B cell (primary cell): ENCODE measurements around the gene PRRG4. TPM values are rescaled to one million over a fixed set of nuclear protein-coding genes. Genes with fewer than 3 reads are reported as not detected.

Source experiments
- ATAC-seq: fragments of 200-7000 bp; cut with Tn5 transposase; one replicate; pipeline ENCODE4 v1.10.0; 2021; ENCODE audit warnings: low read depth, mild to moderate bottlenecking, moderate number of reproducible peaks, moderate library complexity
- CTCF ChIA-PET: fragments of 350-600 bp; sonication (Branson Sonifier 250); formaldehyde crosslinking; loops from one replicate; lab custom pipeline; 2021; ENCODE audit warnings: antibody characterized with exemption, inconsistent platforms; lab: Charles Lee
- POLR2A ChIA-PET: fragments of 350-600 bp; sonication (Branson Sonifier 250); formaldehyde crosslinking; loops from one replicate; lab custom pipeline; 2021; ENCODE audit warnings: antibody characterized with exemption; lab: Charles Lee
- DNase-seq: peaks from one replicate; pipeline ENCODE4 v3.0.0; 2013
- H2AFZ ChIP-seq: 2 replicates; pipeline ENCODE4 v1.6.1; 2012; ENCODE audit warnings: mild to moderate bottlenecking, low read depth, low read length; ENCODE audit not compliant: insufficient read depth, poor library complexity, severe bottlenecking
- H3K27ac ChIP-seq, 2 donors: 1 replicate in 1 of 2; 2 replicates in 1 of 2; pipeline ENCODE4 v1.5.1; 2012 to 2013; ENCODE audit warnings: low read length in 2 of 2, mild to moderate bottlenecking in 2 of 2, moderate library complexity in 1 of 2
- H3K27me3 ChIP-seq, 4 experiments: fragments of 200-600 bp in 1 of 4; sonication (generic) in 1 of 4; replicated peaks in 1 of 4; 1 replicate in 2 of 4; 2 replicates in 2 of 4; pipeline versions ENCODE4 v1.6.1 to v1.7.0; 2013 to 2016; ENCODE audit warnings: low read length in 3 of 4, mild to moderate bottlenecking in 2 of 4, mixed read lengths in 1 of 4, moderate library complexity in 1 of 4; ENCODE audit not compliant: insufficient read depth in 4 of 4, control insufficient read depth in 3 of 4; ENCODE audit errors: control extremely low read depth in 1 of 4
- H3K36me3 ChIP-seq, 2 experiments: replicated peaks in 1 of 2; 1 replicate in 1 of 2; 2 replicates in 1 of 2; pipeline versions ENCODE4 v1.6.1 to v1.7.1; 2013; ENCODE audit warnings: low read length in 1 of 2; ENCODE audit not compliant: insufficient read depth in 2 of 2, control insufficient read depth in 1 of 2; ENCODE audit errors: control extremely low read depth in 1 of 2, extremely low read depth in 1 of 2
- H3K4me1 ChIP-seq, 2 donors: fragments of 200-600 bp in 1 of 2; sonication (generic) in 1 of 2; 1 replicate in 1 of 2; 2 replicates in 1 of 2; pipeline versions ENCODE4 v1.5.1 to v1.6.1; 2013 to 2017; ENCODE audit warnings: low read length in 2 of 2; ENCODE audit not compliant: control insufficient read depth in 2 of 2, insufficient read depth in 2 of 2
- H3K4me2 ChIP-seq: replicated peaks from 2 replicates; pipeline ENCODE3; 2012; ENCODE audit warnings: mild to moderate bottlenecking, low read depth, low read length; ENCODE audit not compliant: poor library complexity, severe bottlenecking
- H3K4me3 ChIP-seq, 5 experiments: fragments of 200-600 bp in 1 of 5; sonication (generic) in 1 of 5; 1 replicate in 3 of 5; 2 replicates in 2 of 5; pipeline versions ENCODE4 v1.5.1 to v1.7.0; 2011 to 2016; ENCODE audit warnings: low read length in 4 of 5, mild to moderate bottlenecking in 4 of 5, low read depth in 2 of 5, control low read depth in 1 of 5, moderate library complexity in 1 of 5; ENCODE audit not compliant: insufficient read depth in 1 of 5; ENCODE audit errors: control extremely low read depth in 1 of 5, extremely low read depth in 1 of 5
- H3K79me2 ChIP-seq: fragments of 200-600 bp; sonication (generic); one replicate; pipeline ENCODE4 v1.6.0; 2016; ENCODE audit warnings: low read length; ENCODE audit not compliant: control insufficient read depth, insufficient read depth
- H3K9ac ChIP-seq: fragments of 200-600 bp; sonication (generic); 2 replicates; pipeline ENCODE4 v1.6.1; 2017; ENCODE audit warnings: mild to moderate bottlenecking, low read length, moderate library complexity
- H3K9me3 ChIP-seq, 3 donors: one replicate each; pipeline versions ENCODE4 v1.6.1 to v1.7.1; 2013; ENCODE audit warnings: low read length in 2 of 3; ENCODE audit not compliant: control insufficient read depth in 2 of 3, insufficient read depth in 1 of 3; ENCODE audit errors: control extremely low read depth in 1 of 3
- H4K20me1 ChIP-seq: 2 replicates; pipeline ENCODE4 v1.6.0; 2012; ENCODE audit warnings: mild to moderate bottlenecking, low read length; ENCODE audit not compliant: insufficient read depth, control insufficient read depth, poor library complexity, severe bottlenecking
- H3K27ac Mint-ChIP-seq: one replicate; pipeline ENCODE4 v1.8.0; 2021; ENCODE audit warnings: mixed read lengths
- H3K27me3 Mint-ChIP-seq: one replicate; pipeline ENCODE4 v1.8.0; 2021; ENCODE audit warnings: mixed read lengths
- H3K4me1 Mint-ChIP-seq: one replicate; pipeline ENCODE4 v1.8.0; 2021; ENCODE audit warnings: mixed read lengths
- H3K4me3 Mint-ChIP-seq: one replicate; pipeline ENCODE4 v1.8.0; 2021; ENCODE audit warnings: mixed read lengths
- H3K9me3 Mint-ChIP-seq: one replicate; pipeline ENCODE4 v1.8.0; 2022; ENCODE audit warnings: mixed read lengths; ENCODE audit not compliant: insufficient read depth
- CTCF ChIP-seq: fragments of 200-600 bp; IDR thresholded peaks from one replicate; pipeline ENCODE4 v1.8.0; 2022; ENCODE audit warnings: antibody characterized with exemption, mild to moderate bottlenecking
- EZH2 ChIP-seq: IDR thresholded peaks from 2 replicates; pipeline ENCODE4 v1.6.1; 2012; ENCODE audit warnings: borderline replicate concordance, low read depth, mild to moderate bottlenecking, moderate library complexity, low read length; ENCODE audit not compliant: insufficient read depth, poor library complexity, severe bottlenecking
- WGBS: methylation state at CpG from one replicate; pipeline ENCODE4 v1.1.5; 2013; ENCODE audit warnings: missing lambda C conversion rate; ENCODE audit not compliant: insufficient coverage; 5-methylcytosine and 5-hydroxymethylcytosine counted together
- intact Hi-C: fragments of 100-400 bp; cut with micrococcal nuclease; formaldehyde crosslinking; loops from one replicate; pipeline ENCODE4 v1.10.0; 2022
- polyA plus RNA-seq: library from polyadenylated mRNA; depleted of rRNA; stranded (reverse); fragments of >200 nt; gene quantifications from 2 replicates; pipeline ENCODE4 v1.2.3, GENCODE V29; 2012
- total RNA-seq, 2 donors: library from RNA; stranded (reverse); fragments of 120-200 nt in 1 of 2; gene quantifications; 1 replicate in 1 of 2; 2 replicates in 1 of 2; pipeline versions ENCODE4 v1.2.3 to v1.2.4, GENCODE V29; 2013 to 2022

PRRG4 gene
- total and polyA plus RNA-seq, 2 donors (not counting 1 experiment from before 2014, with no cell fraction given): 0.07 TPM; not detected in 1

DNA sequence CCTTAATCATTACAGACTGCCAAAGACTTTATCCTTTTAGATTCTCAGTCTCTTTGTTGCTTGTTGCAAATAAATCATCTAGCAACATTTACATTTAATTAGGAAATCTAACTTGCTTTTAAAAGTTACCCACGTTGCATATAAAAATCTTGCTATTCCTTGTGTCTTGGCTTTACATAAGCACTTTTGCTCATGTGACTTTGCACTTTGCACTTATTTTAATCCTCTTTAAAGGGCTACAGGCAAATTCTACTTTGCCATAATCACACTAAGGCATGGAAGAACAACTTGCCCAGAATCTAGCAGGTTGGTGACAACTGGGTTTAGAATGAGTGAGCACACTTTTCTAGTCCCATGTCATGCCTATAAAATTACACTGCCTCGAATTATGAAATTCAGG lies 25.9 kb downstream of the PRRG4 start:
- CTCF ChIA-PET: no interaction called here
- Mint-ChIP-seq H3K9me3 (no peaks in the 10 kb centered on the region), H3K27ac (no peak overlapping the region), H3K27me3 (peaks cover 3% of the 10 kb centered on the region), H3K4me3 (no peak overlapping the region), H3K4me1 (no peaks in the 10 kb centered on the region)
- WGBS: 80% methylated on average over 1 of the region's 2 CpGs
- no peaks in the 10 kb centered on the region for H3K4me1 ChIP-seq
- no peaks in the 10 kb centered on the region for H3K79me2 ChIP-seq
- H3K36me3 ChIP-seq: no peaks in the 10 kb centered on the region
- no peak overlapping the region for H3K4me3 ChIP-seq
- H3K4me2 ChIP-seq: no peak overlapping the region
- intact Hi-C loops: no loop called here
- TF ChIP-seq EZH2 (no peak), CTCF (no peak)
- POLR2A ChIA-PET: no interaction called here
- no peak overlapping the region for H3K9ac ChIP-seq
- H3K27ac ChIP-seq: no peak overlapping the region
- ATAC-seq: no peak
- H3K27me3 ChIP-seq: no peaks in the 10 kb centered on the region
- no peak overlapping the region for H2AFZ ChIP-seq
- H3K9me3 ChIP-seq: no peaks in the 10 kb centered on the region
- no peaks in the 10 kb centered on the region for H4K20me1 ChIP-seq
- DNase-seq: no peak

GRCh38 chr11:32858731-32859130 lies 29.0 kb downstream of the PRRG4 start:
- Histone ChIP-seq H3K4me2 (no peak overlapping the region), H2AFZ (no peak overlapping the region), H3K27ac (no peak overlapping the region), H3K9me3 (no peaks in the 10 kb centered on the region), H3K4me1 (no peaks in the 10 kb centered on the region), H3K9ac (no peak overlapping the region), H3K79me2 (no peaks in the 10 kb centered on the region), H3K4me3 (no peak overlapping the region), H3K36me3 (no peaks in the 10 kb centered on the region), H3K27me3 (no peaks in the 10 kb centered on the region), H4K20me1 (no peaks in the 10 kb centered on the region)
- intact Hi-C loops: no loop called here
- POLR2A ChIA-PET: no interaction called here
- H3K9me3 Mint-ChIP-seq: no peaks in the 10 kb centered on the region
- H3K27me3 Mint-ChIP-seq: peaks cover 5% of the 10 kb centered on the region
- ATAC-seq (no peak), DNase-seq (no peak)
- no peak overlapping the region for H3K4me3 Mint-ChIP-seq
- no CpG with 5 or more reads among the region's 1 CpG for WGBS
- H3K4me1 Mint-ChIP-seq: no peaks in the 10 kb centered on the region
- CTCF ChIA-PET: no interaction called here
- H3K27ac Mint-ChIP-seq: no peak overlapping the region
- no peak for TF ChIP-seq CTCF
- TF ChIP-seq EZH2: no peak
